ENCODE measurements around the gene MEPE. TPM values are rescaled to one million over a fixed set of nuclear protein-coding genes. Genes with fewer than 3 reads are reported as not detected.

Gene MEPE
- total and polyA plus RNA-seq, 12 donors, result not detected

DNA sequence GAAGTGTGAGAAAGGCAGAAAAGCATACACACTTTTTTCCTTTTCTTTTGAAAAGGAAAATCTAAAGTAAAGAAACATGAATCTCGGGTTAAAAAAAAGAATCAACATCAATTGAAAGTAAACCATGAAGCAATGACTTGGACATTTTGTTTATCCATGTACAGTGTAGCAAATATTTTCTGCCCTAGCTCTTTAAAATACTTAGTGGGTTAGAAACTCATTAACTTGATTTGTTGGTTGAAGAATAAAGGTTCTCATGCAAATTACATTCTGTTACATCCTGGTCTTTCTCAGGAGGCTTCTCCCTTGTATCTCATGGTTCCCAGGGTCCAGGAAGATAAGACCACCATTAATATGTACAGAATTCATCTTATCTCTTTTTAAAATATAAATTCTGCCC lies 9.0 kb upstream of the MEPE start:
- TF ChIP-seq, protein P1, sequence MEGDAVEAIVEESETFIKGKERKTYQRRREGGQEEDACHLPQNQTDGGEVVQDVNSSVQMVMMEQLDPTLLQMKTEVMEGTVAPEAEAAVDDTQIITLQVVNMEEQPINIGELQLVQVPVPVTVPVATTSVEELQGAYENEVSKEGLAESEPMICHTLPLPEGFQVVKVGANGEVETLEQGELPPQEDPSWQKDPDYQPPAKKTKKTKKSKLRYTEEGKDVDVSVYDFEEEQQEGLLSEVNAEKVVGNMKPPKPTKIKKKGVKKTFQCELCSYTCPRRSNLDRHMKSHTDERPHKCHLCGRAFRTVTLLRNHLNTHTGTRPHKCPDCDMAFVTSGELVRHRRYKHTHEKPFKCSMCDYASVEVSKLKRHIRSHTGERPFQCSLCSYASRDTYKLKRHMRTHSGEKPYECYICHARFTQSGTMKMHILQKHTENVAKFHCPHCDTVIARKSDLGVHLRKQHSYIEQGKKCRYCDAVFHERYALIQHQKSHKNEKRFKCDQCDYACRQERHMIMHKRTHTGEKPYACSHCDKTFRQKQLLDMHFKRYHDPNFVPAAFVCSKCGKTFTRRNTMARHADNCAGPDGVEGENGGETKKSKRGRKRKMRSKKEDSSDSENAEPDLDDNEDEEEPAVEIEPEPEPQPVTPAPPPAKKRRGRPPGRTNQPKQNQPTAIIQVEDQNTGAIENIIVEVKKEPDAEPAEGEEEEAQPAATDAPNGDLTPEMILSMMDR (IDR thresholded peaks at IDR 0.05), result no peak
- TF ChIP-seq POLR2A (IDR thresholded peaks at IDR 0.05), result no peak
- DNase-seq, result no peak
- Histone ChIP-seq H3K4me3 (no peak overlapping the region), H3K27me3 (no peaks in the 10 kb centered on the region), H3K36me3 (replicated peaks in 1 of 2) (no peaks in the 10 kb centered on the region), H3K27ac (no peak overlapping the region), H3K9me3 (replicated peaks in 1 of 3) (no peaks in the 10 kb centered on the region), H3K4me1 (replicated peaks in 1 of 2) (no peaks in the 10 kb centered on the region)
- 41 to 65% (median 61%) methylated on average over 1 of the region's 1 CpG for WGBS, 4 donors
- intact Hi-C loops (cut with DNase I), result no loop called here

DNA sequence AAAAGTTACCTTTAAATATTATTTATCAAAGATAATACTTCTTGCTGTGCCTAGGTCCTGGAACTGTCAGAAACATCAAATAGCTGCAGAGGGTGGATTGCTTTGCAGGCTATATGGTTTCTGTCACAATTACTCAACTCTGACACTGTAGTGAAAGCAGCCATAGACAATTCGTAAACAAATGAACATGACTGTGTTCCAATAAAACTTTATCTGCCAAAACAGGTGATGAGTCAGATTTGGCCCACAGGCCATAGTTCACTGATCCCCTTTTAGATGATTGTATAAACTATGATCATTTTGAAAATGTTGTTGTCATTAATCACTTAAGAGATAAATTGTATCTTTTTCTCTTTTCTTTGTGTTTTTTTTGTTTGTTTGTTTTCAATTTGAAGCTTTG lies 8.4 kb upstream of the MEPE start:
- WGBS, 4 donors, result 50 to 84% (median 72%) methylated on average over 1 of the region's 1 CpG
- Histone ChIP-seq H3K36me3 (replicated peaks in 1 of 2) (no peaks in the 10 kb centered on the region), H3K4me3 (no peak overlapping the region)

DNA sequence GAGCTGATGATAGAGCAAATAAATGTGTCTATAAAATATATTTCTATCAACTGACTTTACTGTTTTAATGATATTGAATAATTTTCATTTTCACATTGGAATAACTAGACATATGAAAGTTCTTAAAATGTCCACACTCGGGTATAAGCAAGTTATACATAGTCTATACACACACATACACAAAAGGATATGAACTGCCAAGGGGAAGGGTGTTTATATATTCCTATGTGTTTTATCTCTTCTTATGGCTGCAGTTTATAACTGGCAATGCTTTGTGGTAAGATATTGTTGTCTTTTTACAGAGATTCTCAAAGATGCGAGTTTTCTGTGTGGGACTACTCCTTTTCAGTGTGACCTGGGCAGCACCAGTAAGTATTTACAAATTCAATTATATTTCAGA lies 1.6 kb downstream of the MEPE start:
- no peak for DNase-seq
- no peaks in the 10 kb centered on the region for H3K4me1 ChIP-seq (replicated peaks in 1 of 2)
- TF ChIP-seq, protein P1 (IDR thresholded peaks at IDR 0.05), result no peak
- no peak for TF ChIP-seq POLR2A (IDR thresholded peaks at IDR 0.05)
- no peaks in the 10 kb centered on the region for H3K36me3 ChIP-seq (replicated peaks in 1 of 2)
- 70 to 89% (median 80%) methylated on average over 2 of the region's 2 CpGs for WGBS, 4 donors
- H3K4me3 ChIP-seq, result no peak overlapping the region
- no peaks in the 10 kb centered on the region for H3K27me3 ChIP-seq
- no peak overlapping the region for H3K27ac ChIP-seq
- no peaks in the 10 kb centered on the region for H3K9me3 ChIP-seq (replicated peaks in 1 of 3)
- intact Hi-C loops (cut with DNase I), result no loop called here

More for the DNA sequence above, 8.4 kb upstream of the MEPE start:
- intact Hi-C loops (cut with DNase I), result no loop called here
- no peak for TF ChIP-seq POLR2A (IDR thresholded peaks at IDR 0.05)
- TF ChIP-seq, protein P1 (IDR thresholded peaks at IDR 0.05), result no peak
- DNase-seq, result no peak
- Histone ChIP-seq H3K9me3 (replicated peaks in 1 of 3) (no peaks in the 10 kb centered on the region), H3K27me3 (no peaks in the 10 kb centered on the region), H3K27ac (no peak overlapping the region), H3K4me1 (replicated peaks in 1 of 2) (no peaks in the 10 kb centered on the region)

DNA sequence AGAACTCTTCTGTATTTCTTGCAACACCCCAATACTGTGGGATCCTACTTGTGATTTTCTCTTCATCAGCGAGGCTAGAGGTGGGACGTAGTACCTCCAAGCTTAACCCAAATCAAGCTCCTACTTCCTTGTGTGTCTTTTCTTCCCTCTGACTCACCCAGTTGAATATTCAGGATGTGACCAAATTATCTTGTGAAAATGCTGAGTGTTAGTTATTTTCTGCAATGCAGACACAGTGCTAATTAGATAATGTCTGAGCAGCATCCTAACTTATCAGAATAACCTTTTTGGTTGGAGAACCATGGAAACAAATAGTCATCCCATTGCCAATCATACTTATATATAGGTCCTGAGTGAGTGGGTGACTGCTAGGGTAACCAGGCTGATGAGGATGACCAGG lies 2.4 kb downstream of the MEPE start:
- Histone ChIP-seq H3K36me3 (replicated peaks in 1 of 2) (no peaks in the 10 kb centered on the region), H3K27ac (peak overlapping the region in 1 of 5 donors; percentile 27), H3K27me3 (no peaks in the 10 kb centered on the region), H3K9me3 (replicated peaks in 1 of 3) (no peaks in the 10 kb centered on the region), H3K4me3 (no peak overlapping the region), H3K4me1 (replicated peaks in 1 of 2) (no peaks in the 10 kb centered on the region)
- WGBS, 4 donors, result 65 to 87% (median 77%) methylated on average over 2 of the region's 2 CpGs
- intact Hi-C loops (cut with DNase I), result loop anchor here (5.0 kb wide), 2 partner anchors 153 to 158 kb away; no protein-coding TSS in a partner anchor
- no peak for TF ChIP-seq POLR2A (IDR thresholded peaks at IDR 0.05)
- TF ChIP-seq, protein P1 (IDR thresholded peaks at IDR 0.05), result no peak
- DNase-seq, result no peak

Data from adrenal gland (tissue), 12 donors.